Measurements from ENCODE around the gene TTC16. TPM values are rescaled to one million over a fixed set of nuclear protein-coding genes. Genes with fewer than 3 reads are reported as not detected.
A peak's percentile ranks its signal among the peaks of the same experiment; 100 is the strongest.

Gene TTC16
- total RNA-seq, 1 experiment from 2014 or later, result not detected

DNA sequence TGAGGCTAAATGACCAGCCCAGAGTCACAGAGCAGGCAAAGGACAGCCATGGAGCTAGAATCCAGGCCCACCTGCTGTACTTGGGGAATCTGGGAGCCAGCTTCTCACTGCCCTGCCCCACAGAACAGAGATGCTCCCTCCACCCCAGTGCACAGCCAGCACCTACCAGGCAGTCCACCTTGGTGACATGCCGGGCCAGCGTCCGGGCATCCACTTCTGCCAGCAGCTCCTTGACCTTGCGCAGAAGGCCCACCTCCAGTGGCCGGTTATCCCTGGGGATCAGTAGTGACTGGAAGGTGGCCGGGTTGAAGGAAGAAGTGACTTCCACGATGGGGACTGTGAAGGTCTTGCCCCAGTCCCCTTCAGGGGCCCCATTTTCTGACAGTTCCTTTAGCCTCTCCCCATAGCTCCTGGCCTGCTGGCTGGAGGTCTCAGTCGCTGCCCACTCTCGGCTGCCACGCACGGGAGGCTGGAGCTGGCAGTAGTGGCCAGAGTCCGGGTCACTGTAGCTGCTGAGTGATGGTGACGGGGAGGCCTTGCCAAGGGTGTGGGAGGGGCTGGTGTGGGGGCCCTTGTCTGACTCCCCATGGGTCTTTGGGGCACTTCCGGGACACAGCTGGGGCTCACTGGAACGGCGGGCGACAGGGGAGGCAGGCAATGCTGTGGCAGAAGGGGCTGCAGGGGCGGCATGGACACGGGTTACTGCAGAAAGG lies 28.7 kb downstream of the TTC16 start:
- H3K4me3 Mint-ChIP-seq, result no peak overlapping the region
- ATAC-seq (no peak), DNase-seq (ENCODE audit: low spot score) (no peak)
- H3K27ac Mint-ChIP-seq, result no peak overlapping the region
- CTCF ChIA-PET, result interaction anchor here (0.6 to 2.5 kb wide), 9 partner anchors 10 to 330 kb away, joined by 3 to 11 read pairs (median 4); partner anchors contain the start of gene TOR2A
- peaks cover 11% of the 10 kb centered on the region for H3K27me3 Mint-ChIP-seq (ENCODE audit: low read depth)
- H3K36me3 Mint-ChIP-seq, result no peaks in the 10 kb centered on the region
- no peaks in the 10 kb centered on the region for H3K9me3 Mint-ChIP-seq
- POLR2A ChIA-PET, result interaction anchor here (0.7 kb wide), 1 partner anchor 234 kb away, joined by 4 read pairs; no protein-coding TSS in a partner anchor
- H3K4me1 Mint-ChIP-seq, result peaks cover 6% of the 10 kb centered on the region
- TF ChIP-seq, protein P1, sequence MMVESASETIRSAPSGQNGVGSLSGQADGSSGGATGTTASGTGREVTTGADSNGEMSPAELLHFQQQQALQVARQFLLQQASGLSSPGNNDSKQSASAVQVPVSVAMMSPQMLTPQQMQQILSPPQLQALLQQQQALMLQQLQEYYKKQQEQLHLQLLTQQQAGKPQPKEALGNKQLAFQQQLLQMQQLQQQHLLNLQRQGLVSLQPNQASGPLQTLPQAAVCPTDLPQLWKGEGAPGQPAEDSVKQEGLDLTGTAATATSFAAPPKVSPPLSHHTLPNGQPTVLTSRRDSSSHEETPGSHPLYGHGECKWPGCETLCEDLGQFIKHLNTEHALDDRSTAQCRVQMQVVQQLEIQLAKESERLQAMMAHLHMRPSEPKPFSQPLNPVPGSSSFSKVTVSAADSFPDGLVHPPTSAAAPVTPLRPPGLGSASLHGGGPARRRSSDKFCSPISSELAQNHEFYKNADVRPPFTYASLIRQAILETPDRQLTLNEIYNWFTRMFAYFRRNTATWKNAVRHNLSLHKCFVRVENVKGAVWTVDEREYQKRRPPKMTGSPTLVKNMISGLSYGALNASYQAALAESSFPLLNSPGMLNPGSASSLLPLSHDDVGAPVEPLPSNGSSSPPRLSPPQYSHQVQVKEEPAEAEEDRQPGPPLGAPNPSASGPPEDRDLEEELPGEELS (CRISPR knock-in tag; IDR thresholded peaks at IDR 0.05), result no peak
- TF ChIP-seq TEAD4 (CRISPR knock-in tag; IDR thresholded peaks at IDR 0.05), result no peak
- TF ChIP-seq CBFB (CRISPR knock-in tag; IDR thresholded peaks at IDR 0.05; ENCODE audit: low read depth), result no peak
- TF ChIP-seq ATF1 (CRISPR knock-in tag; IDR thresholded peaks at IDR 0.05), result no peak

GRCh38 chr9:127746959-127747569 lies 31.2 kb downstream of the TTC16 start:
- Mint-ChIP-seq H3K9me3 (no peaks in the 10 kb centered on the region), H3K4me1 (0 out of 2 replicates have a peak, but pooled peaks cover 3% of the 10 kb centered on the region), H3K36me3 (no peaks in the 10 kb centered on the region), H3K4me3 (no peak overlapping the region), H3K27ac (no peak overlapping the region), H3K27me3 (ENCODE audit: low read depth) (peaks cover 10% of the 10 kb centered on the region)
- DNase-seq (ENCODE audit: low spot score) (no peak), ATAC-seq (peak; percentile 3; the same call in 1 of the 2 replicates)
- CTCF ChIA-PET, result interaction anchor here (0.5 to 1.6 kb wide), 10 partner anchors 10 to 239 kb away, joined by 3 to 9 read pairs (median 3); partner anchors contain the start of genes CDK9 and TOR2A
- POLR2A ChIA-PET, result no interaction called here
- TF ChIP-seq ESRRA (CRISPR knock-in tag; IDR thresholded peaks at IDR 0.05; ENCODE audit: borderline replicate concordance) (no peak), GABPB1 (CRISPR knock-in tag; IDR thresholded peaks at IDR 0.05) (no peak), SMAD4 (CRISPR knock-in tag; IDR thresholded peaks at IDR 0.05) (no peak), CREB1 (CRISPR knock-in tag; IDR thresholded peaks at IDR 0.05) (no peak), IRF2 (CRISPR knock-in tag; IDR thresholded peaks at IDR 0.05; ENCODE audit: borderline replicate concordance, low read depth) (no peak), ATF6 (CRISPR knock-in tag; IDR thresholded peaks at IDR 0.05) (no peak), CTCF (IDR thresholded peaks at IDR 0.05) (no peak), ZNF671 (CRISPR knock-in tag; IDR thresholded peaks at IDR 0.05) (no peak), MAX (CRISPR knock-in tag; IDR thresholded peaks at IDR 0.05) (no peak), E2F5 (CRISPR knock-in tag; IDR thresholded peaks at IDR 0.05) (no peak), ELF4 (CRISPR knock-in tag; IDR thresholded peaks at IDR 0.05; ENCODE audit: low read depth) (no peak), GTF2I (CRISPR knock-in tag; conservative IDR thresholded peaks at IDR 0.05) (no peak), TP53 (CRISPR knock-in tag; IDR thresholded peaks at IDR 0.05) (no peak)
- TF ChIP-seq, protein P2, sequence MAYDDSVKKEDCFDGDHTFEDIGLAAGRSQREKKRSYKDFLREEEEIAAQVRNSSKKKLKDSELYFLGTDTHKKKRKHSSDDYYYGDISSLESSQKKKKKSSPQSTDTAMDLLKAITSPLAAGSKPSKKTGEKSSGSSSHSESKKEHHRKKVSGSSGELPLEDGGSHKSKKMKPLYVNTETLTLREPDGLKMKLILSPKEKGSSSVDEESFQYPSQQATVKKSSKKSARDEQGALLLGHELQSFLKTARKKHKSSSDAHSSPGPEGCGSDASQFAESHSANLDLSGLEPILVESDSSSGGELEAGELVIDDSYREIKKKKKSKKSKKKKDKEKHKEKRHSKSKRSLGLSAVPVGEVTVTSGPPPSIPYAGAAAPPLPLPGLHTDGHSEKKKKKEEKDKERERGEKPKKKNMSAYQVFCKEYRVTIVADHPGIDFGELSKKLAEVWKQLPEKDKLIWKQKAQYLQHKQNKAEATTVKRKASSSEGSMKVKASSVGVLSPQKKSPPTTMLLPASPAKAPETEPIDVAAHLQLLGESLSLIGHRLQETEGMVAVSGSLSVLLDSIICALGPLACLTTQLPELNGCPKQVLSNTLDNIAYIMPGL (CRISPR knock-in tag; IDR thresholded peaks at IDR 0.05), result no peak
- TF ChIP-seq, protein P3, sequence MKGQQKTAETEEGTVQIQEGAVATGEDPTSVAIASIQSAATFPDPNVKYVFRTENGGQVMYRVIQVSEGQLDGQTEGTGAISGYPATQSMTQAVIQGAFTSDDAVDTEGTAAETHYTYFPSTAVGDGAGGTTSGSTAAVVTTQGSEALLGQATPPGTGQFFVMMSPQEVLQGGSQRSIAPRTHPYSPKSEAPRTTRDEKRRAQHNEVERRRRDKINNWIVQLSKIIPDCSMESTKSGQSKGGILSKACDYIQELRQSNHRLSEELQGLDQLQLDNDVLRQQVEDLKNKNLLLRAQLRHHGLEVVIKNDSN (CRISPR knock-in tag; IDR thresholded peaks at IDR 0.05), result no peak
- TF ChIP-seq, protein P1 (CRISPR knock-in tag; IDR thresholded peaks at IDR 0.05), result no peak
